ENCODE results near the gene MYO3B.

The MYO3B gene

DNA sequence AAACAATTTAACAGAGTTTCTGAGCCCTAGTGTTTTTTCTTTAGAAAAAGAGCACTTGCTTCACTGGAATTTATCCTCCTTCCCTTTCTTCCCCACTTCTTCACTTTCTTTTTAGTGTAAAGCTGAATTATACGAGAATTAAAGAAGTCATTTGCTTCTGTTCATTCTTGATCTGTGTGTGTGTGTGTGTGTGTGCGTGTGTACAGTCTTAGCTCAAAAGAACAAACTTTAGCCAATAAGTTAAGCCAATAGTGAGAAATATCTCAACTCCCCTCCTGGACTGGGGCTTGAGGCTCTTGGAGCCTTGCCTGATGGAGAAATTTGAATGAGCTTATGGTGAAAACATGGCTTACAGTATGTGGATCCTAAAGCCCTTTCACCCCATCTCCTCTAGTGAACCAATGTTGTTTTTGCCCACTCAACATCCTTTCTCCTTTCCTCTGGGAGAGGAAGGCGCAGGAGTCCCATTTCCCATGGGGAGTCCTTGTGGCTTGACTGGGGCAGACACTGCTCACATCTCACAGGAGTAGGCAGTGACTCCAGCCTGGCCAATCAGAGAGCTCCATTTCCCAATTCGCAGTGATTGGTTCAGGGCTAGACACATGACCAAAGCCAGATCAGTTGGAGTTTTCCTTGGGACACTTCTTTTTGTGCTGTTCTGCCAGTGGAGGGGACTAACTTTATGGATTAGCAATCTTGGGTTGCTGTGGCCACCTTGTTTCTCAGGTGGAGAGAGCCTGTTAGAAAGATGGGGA lies 16.3 kb upstream of the MYO3B start:
- no peak for DNase-seq (ENCODE audit: low read depth)

DNA sequence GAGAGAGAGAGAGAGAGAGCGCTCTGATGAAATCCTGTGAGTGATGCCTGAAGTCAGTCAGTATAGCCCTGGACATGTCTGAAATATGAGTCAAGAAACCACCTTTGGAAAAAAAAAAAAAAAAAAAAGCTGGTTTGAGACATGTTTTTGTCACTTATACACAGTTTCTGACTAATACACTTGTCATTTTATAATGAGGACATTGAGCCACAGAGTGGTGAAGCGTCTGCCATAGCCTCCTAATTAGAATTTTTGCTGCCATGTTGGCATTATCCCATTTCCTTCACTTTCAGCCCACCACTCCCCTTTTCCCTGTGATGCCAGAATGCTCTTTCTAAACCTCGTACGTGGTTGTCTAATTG lies 15.7 kb upstream of the MYO3B start:
- DNase-seq (ENCODE audit: low read depth): no peak

DNA sequence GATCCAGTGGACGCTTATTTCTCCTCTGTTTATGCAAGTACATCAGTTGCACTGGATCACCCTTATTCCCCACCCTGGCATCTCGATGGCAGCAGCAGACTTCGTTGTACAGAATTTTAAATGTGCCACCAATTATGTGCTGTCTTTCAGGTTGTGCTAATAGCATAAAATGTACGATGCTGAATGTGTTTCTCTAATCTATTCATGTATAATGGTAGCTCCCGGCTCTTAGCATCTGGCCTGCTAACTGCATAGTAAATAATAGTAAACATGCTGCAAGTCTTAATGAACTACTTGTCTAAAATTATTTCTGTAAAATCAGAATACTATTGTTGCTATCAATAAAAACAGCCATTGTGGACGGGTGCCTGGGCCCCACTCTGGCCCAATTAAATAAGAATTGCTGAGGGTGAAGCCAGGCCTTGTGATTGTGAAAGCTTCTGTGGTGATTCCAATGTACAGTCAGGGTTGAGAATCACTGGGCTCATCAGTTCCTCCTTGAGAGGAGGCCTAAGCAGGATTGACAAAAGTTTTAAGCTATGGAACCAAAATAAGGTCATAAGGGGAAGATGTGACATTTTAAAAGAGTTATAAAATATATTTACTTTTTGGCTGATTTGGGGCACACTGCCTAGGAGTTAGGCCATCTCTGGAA lies 14.4 kb upstream of the MYO3B start:
- no peak for DNase-seq (ENCODE audit: low read depth)

DNA sequence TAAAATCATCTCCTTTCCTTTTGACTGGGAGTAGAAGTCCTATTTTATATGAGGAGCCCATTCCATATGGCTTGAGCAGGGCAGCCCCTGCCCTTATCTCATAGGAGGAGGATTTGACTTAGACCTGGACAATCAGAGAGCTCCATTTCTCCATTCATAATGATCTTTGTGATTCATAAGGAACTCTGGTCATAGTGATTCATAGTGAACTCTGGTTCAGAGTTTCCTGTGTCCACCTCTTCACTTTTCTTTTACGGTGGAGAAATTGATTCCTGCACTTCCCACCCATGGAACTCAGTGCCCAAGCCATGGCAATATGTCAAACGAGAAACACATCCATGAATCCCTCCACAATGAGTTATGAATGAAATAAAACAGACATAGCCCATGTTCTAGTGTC lies 12.8 kb upstream of the MYO3B start:
- no peak for DNase-seq (ENCODE audit: low read depth)

DNA sequence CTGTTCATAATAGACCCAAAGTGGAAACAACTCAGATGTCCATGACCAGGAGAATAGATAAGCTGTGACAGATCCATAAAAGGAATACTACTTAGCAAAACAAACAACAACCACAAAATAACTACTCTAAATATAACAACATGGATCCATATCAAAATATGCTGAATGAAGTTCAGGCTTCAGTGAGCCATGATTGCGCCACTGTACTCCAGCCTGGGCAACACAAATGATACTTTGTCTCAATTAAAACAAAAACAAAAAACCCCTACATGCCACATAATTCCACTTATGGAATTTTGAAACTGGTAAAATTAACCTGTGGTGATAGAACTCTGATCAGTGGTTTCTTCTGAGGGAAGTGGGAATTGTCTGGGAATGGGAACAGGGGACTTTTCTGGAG lies 11.2 kb upstream of the MYO3B start:
- no peak for DNase-seq (ENCODE audit: low read depth)

DNA sequence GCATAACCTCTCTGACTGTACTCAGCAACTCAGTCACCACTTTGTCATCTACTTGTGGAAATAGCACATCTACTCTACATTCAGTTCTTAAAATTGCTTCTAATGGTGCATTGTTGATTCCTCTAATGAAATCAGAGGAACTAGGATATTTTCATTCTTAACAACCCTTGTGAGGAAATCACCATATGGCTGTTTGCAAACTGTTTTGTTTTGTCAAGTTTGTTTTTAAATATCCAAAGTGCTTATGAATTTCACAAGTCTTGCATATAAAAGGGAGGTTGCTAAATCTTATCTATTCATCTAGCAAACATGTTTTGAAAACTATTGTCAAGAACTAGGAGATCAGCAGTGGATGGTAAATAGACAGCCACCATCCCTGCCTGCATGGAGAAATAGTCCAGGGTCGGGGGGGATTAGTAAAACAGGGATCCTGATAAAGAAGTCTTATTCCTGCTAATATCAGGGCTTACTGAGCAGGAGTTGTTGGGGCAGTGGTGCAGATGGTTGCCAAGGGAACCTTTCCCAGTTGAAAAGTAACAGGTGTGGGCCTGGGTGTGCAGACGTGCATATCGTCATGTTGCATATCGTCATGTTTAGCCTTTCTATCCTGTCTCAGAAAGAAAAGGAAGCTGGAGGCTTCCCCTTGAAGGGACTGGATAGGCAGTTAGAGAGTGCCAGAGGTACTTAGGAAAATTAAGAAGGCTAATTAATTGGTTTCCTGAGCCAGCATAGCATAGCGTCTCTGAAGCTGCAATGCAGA lies 7.5 kb upstream of the MYO3B start:
- no peak for DNase-seq (ENCODE audit: low read depth)

DNA sequence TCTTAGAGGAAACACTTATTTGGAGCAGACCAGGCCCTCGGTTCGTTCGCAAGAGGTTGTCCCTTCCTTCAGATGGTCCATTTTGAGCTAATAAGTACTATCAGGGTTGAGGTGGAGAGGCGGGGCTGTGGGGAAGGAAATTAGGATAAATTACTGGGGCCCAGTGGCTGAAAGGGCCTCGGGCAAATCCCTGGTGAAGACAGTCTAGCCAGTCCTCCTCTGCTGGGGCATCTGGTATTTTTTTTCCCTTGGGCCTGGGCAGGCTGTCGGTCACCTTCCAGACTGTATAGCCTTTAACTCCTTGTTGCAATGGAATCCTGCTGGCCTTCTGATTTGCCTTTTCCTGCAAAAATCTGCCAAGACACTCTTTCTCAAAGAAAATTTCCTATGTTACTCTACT lies 1.7 kb upstream of the MYO3B start:
- no peak for DNase-seq (ENCODE audit: low read depth)

DNA sequence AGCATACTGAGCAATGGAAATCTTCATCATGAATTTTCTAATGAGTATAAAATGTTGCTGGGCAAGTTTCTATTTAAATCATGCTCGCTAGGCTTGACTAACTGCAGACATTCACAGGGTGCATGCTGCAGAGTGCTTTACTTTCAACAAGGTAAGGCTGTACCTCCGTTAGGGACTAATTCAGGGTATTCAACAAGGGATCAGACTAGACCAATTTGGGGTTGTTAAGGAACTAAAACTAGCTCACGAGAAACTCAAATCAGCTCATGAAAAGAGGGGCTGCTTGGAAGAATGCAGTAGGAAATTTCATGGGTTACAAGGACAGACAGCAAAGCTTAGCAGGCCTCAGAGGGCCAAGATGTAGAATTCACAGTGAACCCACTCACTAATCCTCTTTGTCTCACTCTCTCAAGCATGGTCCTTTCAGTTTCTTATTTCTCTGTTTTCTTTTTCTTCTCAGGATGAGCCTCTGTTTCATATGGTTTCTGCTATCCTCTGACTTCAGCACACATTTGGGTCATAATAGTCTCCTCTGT lies 2.2 kb downstream of the MYO3B start:
- no peak for DNase-seq (ENCODE audit: low read depth)

DNA sequence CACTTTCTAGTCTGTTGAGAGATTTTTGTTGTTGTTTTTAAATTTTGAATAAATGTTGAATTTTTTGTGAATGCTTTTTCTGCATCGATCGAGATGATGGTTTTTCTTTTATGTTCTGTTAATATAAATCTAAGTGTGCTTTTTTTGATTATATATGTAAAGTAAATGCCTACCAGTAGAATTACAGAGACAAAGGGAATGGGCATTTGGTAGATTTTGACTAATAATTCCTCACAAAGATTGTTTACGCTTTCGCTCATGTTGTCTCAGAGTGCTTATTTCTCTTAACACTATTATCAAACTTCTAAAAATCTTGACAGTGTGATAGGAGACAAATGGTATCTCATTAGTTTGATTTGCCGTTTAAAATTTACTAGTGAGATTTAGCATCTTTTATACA lies 3.7 kb downstream of the MYO3B start:
- no peak for DNase-seq (ENCODE audit: low read depth)

DNA sequence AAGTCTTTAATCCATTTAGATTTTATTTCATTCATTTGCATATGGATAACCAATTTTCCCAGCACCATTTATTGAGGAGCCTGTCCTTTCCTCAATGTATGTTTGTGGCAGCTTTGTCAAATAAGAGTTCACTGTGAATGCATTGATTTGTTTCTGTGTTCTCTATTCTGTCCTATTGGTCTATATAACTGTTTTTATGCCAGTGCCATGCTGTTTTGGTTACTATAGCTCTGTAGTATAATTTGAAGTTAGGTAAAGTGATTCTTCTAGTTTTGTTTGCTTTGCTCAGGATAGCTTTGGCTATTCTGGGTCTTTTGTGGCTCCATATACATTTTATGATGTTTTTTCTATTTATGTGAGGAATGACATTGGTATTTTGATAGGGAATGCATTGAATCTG lies 7.4 kb downstream of the MYO3B start:
- no peak for DNase-seq (ENCODE audit: low read depth)

DNA sequence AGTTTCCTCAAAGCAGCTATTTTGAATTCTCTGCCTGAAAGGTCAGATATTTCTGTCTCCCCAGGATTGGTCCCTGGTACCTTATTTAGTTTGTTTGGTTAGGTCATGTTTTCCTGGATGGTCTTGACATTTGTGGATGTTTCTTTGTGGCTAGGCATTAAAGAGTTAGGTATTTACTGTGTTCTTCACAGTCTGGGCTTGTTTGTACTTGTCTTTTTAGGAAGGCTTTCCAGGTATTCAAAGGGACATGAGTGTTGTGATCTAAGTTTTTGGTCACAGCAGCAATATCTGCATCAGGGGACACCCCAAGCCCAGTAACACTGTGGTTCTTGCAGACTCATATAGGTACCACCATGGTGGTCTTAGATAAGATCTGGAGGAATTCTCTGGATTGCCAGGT lies 11.8 kb downstream of the MYO3B start:
- no peak for DNase-seq (ENCODE audit: low read depth)

DNA sequence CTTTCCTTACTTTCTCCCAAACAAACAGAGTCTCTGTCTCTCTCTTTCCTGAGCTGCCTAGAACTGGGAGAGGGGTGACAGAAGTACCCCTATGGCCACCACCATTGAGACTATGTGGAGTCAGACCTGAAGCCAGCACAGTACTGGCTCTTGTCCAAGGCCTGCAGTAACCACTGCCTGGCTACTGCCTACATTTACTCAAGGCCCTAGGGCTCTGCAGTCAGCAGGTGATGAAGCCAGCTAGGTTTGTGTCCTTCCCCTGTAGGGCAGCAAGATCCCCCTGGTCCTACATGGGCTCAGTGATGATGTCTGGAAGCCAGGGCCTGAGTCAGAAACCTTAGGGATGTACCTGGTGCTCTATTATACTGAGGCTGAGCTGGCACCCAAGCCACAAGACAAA lies 12.2 kb downstream of the MYO3B start:
- DNase-seq (ENCODE audit: low read depth): no peak

DNA sequence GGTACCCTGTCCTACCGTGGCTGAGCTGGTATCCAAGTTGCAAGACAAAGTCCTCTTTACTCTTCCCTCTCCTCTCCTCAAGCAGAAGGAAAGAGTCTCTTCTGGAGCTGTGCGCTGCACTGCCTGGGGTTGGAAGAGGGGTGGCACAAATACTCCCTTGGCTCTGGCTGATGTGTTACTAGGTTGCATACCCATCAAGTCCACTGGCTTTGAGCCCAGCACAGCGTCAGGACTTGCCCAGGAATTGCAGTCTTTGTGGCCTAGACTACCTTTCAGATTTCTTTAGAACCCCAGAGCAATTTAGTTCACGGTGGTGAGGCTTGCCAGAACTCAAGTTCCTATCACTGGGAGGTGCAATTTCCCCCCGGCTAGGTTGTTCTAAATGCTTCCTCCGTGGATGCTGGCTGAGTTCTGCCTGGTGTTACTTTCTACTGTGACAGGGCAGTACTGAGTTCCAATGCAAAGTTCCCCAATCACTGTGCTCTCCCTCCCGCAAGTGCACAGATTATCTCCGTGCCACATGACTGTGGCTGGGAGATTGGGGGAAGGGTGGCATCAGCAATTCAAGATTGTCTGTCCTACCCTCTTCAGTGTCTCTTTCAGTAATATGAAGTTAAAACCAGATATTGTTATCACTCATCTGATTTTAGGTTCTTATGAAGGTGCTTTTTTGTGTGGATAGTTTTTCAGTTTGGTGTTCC lies 13.4 kb downstream of the MYO3B start:
- DNase-seq (ENCODE audit: low read depth): no peak

DNA sequence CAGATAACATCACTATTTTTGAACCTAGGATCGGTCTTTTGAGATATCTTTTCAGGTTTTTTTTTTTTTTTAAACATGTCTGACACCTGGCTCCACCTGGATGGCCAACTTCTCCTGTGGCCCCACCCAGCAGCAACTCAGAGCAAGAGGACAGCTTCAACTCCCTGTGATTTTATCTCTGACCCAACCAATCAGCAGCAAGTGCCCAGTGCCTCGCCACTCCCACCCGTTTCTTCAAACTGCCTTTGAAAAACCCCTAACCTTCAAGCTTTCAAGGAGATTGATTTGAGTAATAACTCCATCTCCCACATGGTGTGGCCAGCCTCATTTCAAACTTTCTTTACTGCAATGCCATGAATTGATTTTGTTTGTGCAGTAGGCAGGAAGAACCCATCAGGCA lies 19.0 kb downstream of the MYO3B start:
- DNase-seq (ENCODE audit: low read depth): no peak

DNA sequence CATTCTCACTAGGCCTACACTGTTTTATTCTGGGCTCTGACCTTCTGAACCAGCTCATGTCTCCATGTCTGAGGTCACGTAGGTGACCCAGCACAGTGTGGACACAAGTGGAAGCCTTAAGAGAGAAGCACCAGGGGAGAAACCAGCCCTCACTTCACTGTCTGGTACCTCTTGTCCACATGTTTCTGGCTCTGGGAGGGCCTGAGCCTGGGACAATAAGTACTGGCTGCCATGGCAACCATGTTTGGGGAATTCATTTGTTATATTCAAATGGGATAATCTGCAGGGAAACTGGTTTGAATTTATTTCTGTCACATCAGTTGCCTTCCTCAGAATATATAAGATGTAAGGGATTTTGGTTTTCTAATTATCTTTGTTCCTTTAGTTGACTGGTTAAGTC lies 23.3 kb downstream of the MYO3B start:
- DNase-seq (ENCODE audit: low read depth): no peak

DNA sequence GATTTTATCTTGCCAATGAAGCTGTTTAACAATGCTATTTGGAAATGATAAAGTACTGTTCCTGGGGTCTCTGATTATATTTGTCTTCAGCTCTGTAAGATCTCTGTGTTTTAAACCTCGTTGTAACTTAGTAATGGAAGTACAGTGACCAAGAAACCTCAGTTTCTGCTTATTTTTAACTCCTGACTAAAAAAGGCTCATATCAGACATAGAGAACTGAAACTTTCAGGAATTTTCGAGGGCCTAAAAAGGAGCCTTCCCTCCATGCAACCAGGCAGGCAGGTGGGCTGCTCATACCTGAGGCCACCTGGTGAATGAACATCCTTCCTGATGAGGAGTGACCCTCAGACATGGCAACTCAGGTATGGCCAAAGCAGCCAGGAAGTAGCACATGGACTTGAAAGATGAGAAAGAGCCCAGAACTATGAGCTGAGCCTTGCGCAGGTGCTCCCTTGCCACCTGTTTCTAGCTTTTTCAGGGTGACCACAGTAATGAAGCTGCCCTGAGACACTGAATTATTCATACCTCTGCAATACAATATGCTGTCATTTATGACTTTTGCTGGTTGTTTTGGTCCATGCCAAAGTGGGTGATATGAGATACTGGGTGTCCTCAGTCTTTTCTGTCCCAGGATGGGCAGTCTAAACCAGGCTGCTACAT lies 23.9 kb downstream of the MYO3B start:
- no peak for DNase-seq (ENCODE audit: low read depth)

DNA sequence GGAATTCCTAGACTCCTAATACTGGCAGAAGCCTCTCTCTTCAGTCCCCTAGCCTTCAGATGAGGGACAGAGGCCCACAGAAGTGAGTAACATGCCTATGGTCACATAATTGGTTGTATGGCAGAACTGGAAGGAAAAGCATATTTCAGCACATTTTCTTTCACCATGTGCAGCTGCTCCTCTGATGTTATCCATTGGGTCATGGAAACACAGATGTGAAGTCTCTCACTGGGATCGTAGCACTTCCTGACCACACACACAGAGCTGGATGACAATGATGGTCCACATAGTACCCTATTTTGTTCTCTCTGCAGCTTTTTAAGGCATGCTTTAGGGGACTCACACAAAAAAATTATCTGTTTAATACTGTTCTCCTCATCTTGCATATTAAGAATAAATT lies 24.5 kb downstream of the MYO3B start:
- DNase-seq (ENCODE audit: low read depth): no peak

DNA sequence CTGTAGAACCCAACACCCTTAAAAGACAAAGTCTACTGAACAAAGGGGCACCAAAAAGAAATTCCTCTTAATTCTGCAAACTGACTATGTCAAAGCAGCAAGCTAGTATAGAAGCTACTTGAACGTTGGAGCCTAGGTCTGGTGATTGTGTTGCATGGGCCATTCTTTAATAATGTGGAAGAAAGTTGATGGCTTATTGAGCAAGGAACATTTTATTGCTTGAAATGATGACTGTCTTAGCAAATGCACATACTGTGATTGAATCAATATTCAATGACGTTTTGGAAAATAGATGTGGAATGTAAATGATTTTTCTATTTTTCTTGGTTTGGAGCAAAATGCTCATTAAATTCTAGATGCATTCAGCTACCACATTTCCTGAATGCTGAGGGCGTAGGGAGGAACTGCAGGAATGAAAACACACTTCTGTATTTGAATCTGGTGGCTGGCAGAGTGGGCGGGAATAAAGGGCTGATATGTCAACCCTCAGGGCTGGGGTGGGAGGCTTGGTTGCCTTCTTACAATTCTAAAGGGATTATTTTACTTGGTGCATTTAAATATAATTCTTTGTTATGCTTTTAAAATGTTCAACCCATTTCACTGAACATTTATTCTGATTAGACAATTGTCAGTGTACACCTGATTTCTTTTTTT lies 26.5 kb downstream of the MYO3B start:
- no peak for DNase-seq (ENCODE audit: low read depth)

DNA sequence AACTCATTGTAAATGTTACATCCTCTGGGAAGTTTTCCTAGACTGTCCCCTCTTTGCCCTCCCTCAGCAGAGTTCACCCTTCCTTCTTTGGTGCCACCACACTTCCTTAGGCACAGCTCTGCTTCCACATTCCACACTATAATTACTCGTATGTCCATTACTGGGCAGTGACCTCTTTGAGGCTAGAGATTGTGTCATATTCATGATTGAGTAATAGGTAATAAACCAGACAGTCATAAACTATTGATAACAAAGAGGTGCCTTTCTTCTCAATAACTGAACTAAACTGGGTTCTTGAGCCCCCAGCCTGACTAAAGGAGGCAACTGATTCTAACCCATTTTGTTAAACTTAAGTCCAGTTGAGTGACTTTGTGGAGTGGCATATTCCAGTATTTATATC lies 28.3 kb downstream of the MYO3B start:
- DNase-seq (ENCODE audit: low read depth): no peak

DNA sequence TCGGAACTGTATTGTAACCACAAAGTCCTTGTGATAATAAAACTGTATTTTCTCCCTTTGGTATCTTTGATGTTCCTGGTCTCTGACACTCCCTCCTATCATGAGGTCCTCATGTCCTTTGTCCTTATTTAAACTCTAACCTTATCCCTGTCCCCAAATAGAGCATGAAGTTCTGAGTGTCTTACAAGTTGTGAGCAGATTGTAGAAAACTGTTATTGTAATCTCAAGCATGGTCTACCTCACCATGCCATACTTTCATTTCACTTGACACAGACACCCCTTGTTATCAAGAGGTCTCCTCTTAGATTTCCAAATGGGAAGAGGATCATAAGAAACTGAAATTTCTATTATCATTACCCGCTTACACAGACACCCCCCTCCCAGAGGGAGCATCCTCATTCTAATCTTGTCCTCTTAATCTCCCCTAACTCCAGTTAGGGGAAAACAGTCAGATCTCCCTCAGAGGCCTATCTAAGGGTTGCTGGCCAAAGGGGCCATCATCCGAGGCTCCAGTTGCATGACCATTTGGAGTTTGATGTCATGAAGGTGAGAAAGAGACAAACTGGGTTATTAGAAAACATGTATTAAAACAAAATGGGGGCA lies 29.0 kb downstream of the MYO3B start:
- no peak for DNase-seq (ENCODE audit: low read depth)

DNA sequence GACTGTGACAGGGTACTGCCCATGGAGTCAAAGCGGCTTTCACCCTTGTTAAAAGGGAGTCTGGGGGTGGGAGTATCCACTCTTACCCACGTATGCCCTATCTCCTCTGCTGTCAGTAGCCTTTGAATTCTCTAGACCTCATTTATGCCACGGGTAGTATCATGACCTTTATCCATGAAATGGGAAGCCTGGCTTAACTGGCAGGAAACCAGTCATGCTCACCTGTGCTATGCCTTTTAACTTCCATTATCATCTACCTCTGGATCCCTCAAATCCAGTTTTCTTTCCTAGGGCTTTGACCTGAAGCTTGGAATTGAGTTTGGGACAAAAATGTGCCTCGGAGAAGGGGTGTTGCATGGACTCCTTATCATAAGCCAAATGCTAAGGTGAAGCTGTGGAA lies 30.0 kb downstream of the MYO3B start:
- DNase-seq (ENCODE audit: low read depth): no peak

Measured in stimulated activated CD4-positive, alpha-beta T cell treated with anti-CD3 and anti-CD28 coated beads, Interleukin-2, amount 100 ng/mL, for 4 hours (primary cell).